Measurements from ENCODE around the gene TSPAN17. TPM values are rescaled to one million over a fixed set of nuclear protein-coding genes. Genes with fewer than 3 reads are reported as not detected.

Gene TSPAN17
- total RNA-seq, 1 experiment from 2014 or later, result 50.7 TPM

GRCh38 chr5:176614805-176615478 lies 32.3 kb upstream of the TSPAN17 start:
- Histone ChIP-seq H3K27me3 (ENCODE audit: control insufficient read depth, insufficient read depth, low read length) (peaks cover 25% of the 10 kb centered on the region), H3K4me3 (ENCODE audit: insufficient read depth, low read depth, low read length) (no peak overlapping the region), H3K36me3 (replicated peaks; ENCODE audit: control insufficient read depth, insufficient read depth, low read length) (no peaks in the 10 kb centered on the region)
- no peak for DNase-seq

GRCh38 chr5:176616511-176616910 lies 30.8 kb upstream of the TSPAN17 start:
- DNase-seq, result no peak
- Histone ChIP-seq H3K36me3 (replicated peaks; ENCODE audit: control insufficient read depth, insufficient read depth, low read length) (no peaks in the 10 kb centered on the region), H3K27me3 (ENCODE audit: control insufficient read depth, insufficient read depth, low read length) (peaks cover 36% of the 10 kb centered on the region), H3K4me3 (ENCODE audit: insufficient read depth, low read depth, low read length) (no peak overlapping the region)

- DNase-seq, result peak; percentile 68
- no peaks in the 10 kb centered on the region for H3K36me3 ChIP-seq (replicated peaks; ENCODE audit: control insufficient read depth, insufficient read depth, low read length)
- H3K4me3 ChIP-seq (ENCODE audit: insufficient read depth, low read depth, low read length), result peak overlapping the region; percentile 25
- H3K27me3 ChIP-seq (ENCODE audit: control insufficient read depth, insufficient read depth, low read length), result peaks cover 38% of the 10 kb centered on the region
These were observed 28.5 kb upstream of the TSPAN17 start for GRCh38 chr5:176618783-176619182.

GRCh38 chr5:176619203-176619568 lies 28.1 kb upstream of the TSPAN17 start:
- Histone ChIP-seq H3K27me3 (ENCODE audit: control insufficient read depth, insufficient read depth, low read length) (peaks cover 38% of the 10 kb centered on the region), H3K36me3 (replicated peaks; ENCODE audit: control insufficient read depth, insufficient read depth, low read length) (no peaks in the 10 kb centered on the region), H3K4me3 (ENCODE audit: insufficient read depth, low read depth, low read length) (peak overlapping the region; percentile 36)
- peak; percentile 99 for DNase-seq

GRCh38 chr5:176619569-176620332 lies 27.5 kb upstream of the TSPAN17 start:
- DNase-seq, result peak; percentile 83
- Histone ChIP-seq H3K4me3 (ENCODE audit: insufficient read depth, low read depth, low read length) (peak overlapping the region; percentile 36), H3K27me3 (ENCODE audit: control insufficient read depth, insufficient read depth, low read length) (peaks cover 38% of the 10 kb centered on the region), H3K36me3 (replicated peaks; ENCODE audit: control insufficient read depth, insufficient read depth, low read length) (no peaks in the 10 kb centered on the region)

GRCh38 chr5:176620333-176620981 lies 26.8 kb upstream of the TSPAN17 start:
- Histone ChIP-seq H3K4me3 (ENCODE audit: insufficient read depth, low read depth, low read length) (peak overlapping the region; percentile 36), H3K27me3 (ENCODE audit: control insufficient read depth, insufficient read depth, low read length) (peaks cover 38% of the 10 kb centered on the region), H3K36me3 (replicated peaks; ENCODE audit: control insufficient read depth, insufficient read depth, low read length) (no peaks in the 10 kb centered on the region)
- peak; percentile 83 for DNase-seq

- DNase-seq, result no peak
- Histone ChIP-seq H3K4me3 (ENCODE audit: insufficient read depth, low read depth, low read length) (no peak overlapping the region), H3K27me3 (ENCODE audit: control insufficient read depth, insufficient read depth, low read length) (peaks cover 35% of the 10 kb centered on the region), H3K36me3 (replicated peaks; ENCODE audit: control insufficient read depth, insufficient read depth, low read length) (no peaks in the 10 kb centered on the region)
These were observed 25.6 kb upstream of the TSPAN17 start for GRCh38 chr5:176621661-176622079.

GRCh38 chr5:176624142-176624541 lies 23.1 kb upstream of the TSPAN17 start:
- Histone ChIP-seq H3K4me3 (ENCODE audit: insufficient read depth, low read depth, low read length) (no peak overlapping the region), H3K27me3 (ENCODE audit: control insufficient read depth, insufficient read depth, low read length) (peaks cover 34% of the 10 kb centered on the region), H3K36me3 (replicated peaks; ENCODE audit: control insufficient read depth, insufficient read depth, low read length) (no peaks in the 10 kb centered on the region)
- no peak for DNase-seq

GRCh38 chr5:176624938-176625337 lies 22.3 kb upstream of the TSPAN17 start:
- H3K4me3 ChIP-seq (ENCODE audit: insufficient read depth, low read depth, low read length), result no peak overlapping the region
- H3K27me3 ChIP-seq (ENCODE audit: control insufficient read depth, insufficient read depth, low read length), result peaks cover 35% of the 10 kb centered on the region
- DNase-seq, result no peak
- H3K36me3 ChIP-seq (replicated peaks; ENCODE audit: control insufficient read depth, insufficient read depth, low read length), result no peaks in the 10 kb centered on the region

- Histone ChIP-seq H3K4me3 (ENCODE audit: insufficient read depth, low read depth, low read length) (no peak overlapping the region), H3K27me3 (ENCODE audit: control insufficient read depth, insufficient read depth, low read length) (peaks cover 31% of the 10 kb centered on the region), H3K36me3 (replicated peaks; ENCODE audit: control insufficient read depth, insufficient read depth, low read length) (no peaks in the 10 kb centered on the region)
- DNase-seq, result no peak
These were observed 21.8 kb upstream of the TSPAN17 start for GRCh38 chr5:176625512-176625911.

GRCh38 chr5:176625966-176626875 lies 21.1 kb upstream of the TSPAN17 start:
- no peaks in the 10 kb centered on the region for H3K36me3 ChIP-seq (replicated peaks; ENCODE audit: control insufficient read depth, insufficient read depth, low read length)
- H3K27me3 ChIP-seq (ENCODE audit: control insufficient read depth, insufficient read depth, low read length), result peaks cover 31% of the 10 kb centered on the region
- DNase-seq, result no peak
- H3K4me3 ChIP-seq (ENCODE audit: insufficient read depth, low read depth, low read length), result no peak overlapping the region

- Histone ChIP-seq H3K4me3 (ENCODE audit: insufficient read depth, low read depth, low read length) (no peak overlapping the region), H3K36me3 (replicated peaks; ENCODE audit: control insufficient read depth, insufficient read depth, low read length) (no peaks in the 10 kb centered on the region), H3K27me3 (ENCODE audit: control insufficient read depth, insufficient read depth, low read length) (peaks cover 36% of the 10 kb centered on the region)
- DNase-seq, result no peak
These were observed 20.4 kb upstream of the TSPAN17 start for GRCh38 chr5:176626876-176627236.

- DNase-seq, result no peak
- H3K4me3 ChIP-seq (ENCODE audit: insufficient read depth, low read depth, low read length), result no peak overlapping the region
- H3K27me3 ChIP-seq (ENCODE audit: control insufficient read depth, insufficient read depth, low read length), result peaks cover 37% of the 10 kb centered on the region
- no peaks in the 10 kb centered on the region for H3K36me3 ChIP-seq (replicated peaks; ENCODE audit: control insufficient read depth, insufficient read depth, low read length)
These were observed 19.7 kb upstream of the TSPAN17 start for GRCh38 chr5:176627582-176627981.
